ENCODE data around the gene ST8SIA5. TPM values are rescaled to one million over a fixed set of nuclear protein-coding genes. Genes with fewer than 3 reads are reported as not detected.

ST8SIA5 gene
- total RNA-seq, 1 donor from 2014 or later: 0.32 TPM

GRCh38 chr18:46711444-46711863, 45.4 kb downstream of the ST8SIA5 start:
- intact Hi-C loops (cut with micrococcal nuclease): loop anchor here (1.0 kb wide), 1 partner anchor 20 kb away; no protein-coding TSS in a partner anchor

- intact Hi-C loops (cut with micrococcal nuclease): no loop called here
These were observed 49.9 kb downstream of the ST8SIA5 start for GRCh38 chr18:46706968-46707367.

GRCh38 chr18:46705521-46705920, 51.3 kb downstream of the ST8SIA5 start:
- intact Hi-C loops (cut with micrococcal nuclease): no loop called here

GRCh38 chr18:46704816-46705215, 52.0 kb downstream of the ST8SIA5 start:
- intact Hi-C loops (cut with micrococcal nuclease): no loop called here

- intact Hi-C loops (cut with micrococcal nuclease): no loop called here
These were observed 52.7 kb downstream of the ST8SIA5 start for GRCh38 chr18:46704189-46704588.

- intact Hi-C loops (cut with micrococcal nuclease): no loop called here
These were observed 54.4 kb downstream of the ST8SIA5 start for GRCh38 chr18:46702471-46702870.

GRCh38 chr18:46700066-46700824, 56.6 kb downstream of the ST8SIA5 start:
- intact Hi-C loops (cut with micrococcal nuclease): no loop called here

GRCh38 chr18:46696702-46697101, 60.2 kb downstream of the ST8SIA5 start:
- intact Hi-C loops (cut with micrococcal nuclease): no loop called here

- intact Hi-C loops (cut with micrococcal nuclease): no loop called here
These were observed 60.6 kb downstream of the ST8SIA5 start for GRCh38 chr18:46696268-46696667.

- intact Hi-C loops (cut with micrococcal nuclease): no loop called here
These were observed 62.9 kb downstream of the ST8SIA5 start for GRCh38 chr18:46693996-46694395.

GRCh38 chr18:46688853-46689525, 67.9 kb downstream of the ST8SIA5 start:
- intact Hi-C loops (cut with micrococcal nuclease): no loop called here

GRCh38 chr18:46686186-46686585, 70.7 kb downstream of the ST8SIA5 start:
- intact Hi-C loops (cut with micrococcal nuclease): no loop called here

GRCh38 chr18:46683252-46683651, 73.6 kb downstream of the ST8SIA5 start:
- intact Hi-C loops (cut with micrococcal nuclease): no loop called here

- intact Hi-C loops (cut with micrococcal nuclease): no loop called here
These were observed 75.8 kb downstream of the ST8SIA5 start for GRCh38 chr18:46680784-46681695.

GRCh38 chr18:46679846-46680598, 76.8 kb downstream of the ST8SIA5 start:
- intact Hi-C loops (cut with micrococcal nuclease): no loop called here

- intact Hi-C loops (cut with micrococcal nuclease): no loop called here
These were observed 78.0 kb downstream of the ST8SIA5 start for GRCh38 chr18:46678785-46679399.

- intact Hi-C loops (cut with micrococcal nuclease): no loop called here
These were observed 78.8 kb downstream of the ST8SIA5 start for GRCh38 chr18:46678041-46678440.

- intact Hi-C loops (cut with micrococcal nuclease): no loop called here
These were observed 79.2 kb downstream of the ST8SIA5 start for GRCh38 chr18:46677611-46678010.

GRCh38 chr18:46676182-46676835, 80.5 kb downstream of the ST8SIA5 start:
- intact Hi-C loops (cut with micrococcal nuclease): no loop called here

GRCh38 chr18:46675112-46675511, 81.7 kb downstream of the ST8SIA5 start:
- intact Hi-C loops (cut with micrococcal nuclease): no loop called here
